GM18505 (cell line): ENCODE measurements around the gene FOXJ2.
"Not testable (repeated sequence)": the region's sequence is repeated elsewhere in the genome, so short reads cannot be mapped to it uniquely, and the experiment has no call there.

Source experiments
- ATAC-seq: cut with Tn5 transposase; IDR thresholded peaks from one replicate; pipeline ENCODE4 v1.9.1; 2021; ENCODE audit not compliant: unreplicated experiment
- POLR2A ChIP-seq: IDR thresholded peaks from 4 replicates; pipeline ENCODE4 v1.6.1; 2011; ENCODE audit warnings: borderline replicate concordance; ENCODE audit not compliant: insufficient read depth, insufficient read length; ENCODE audit errors: extremely low read depth

FOXJ2 gene

DNA sequence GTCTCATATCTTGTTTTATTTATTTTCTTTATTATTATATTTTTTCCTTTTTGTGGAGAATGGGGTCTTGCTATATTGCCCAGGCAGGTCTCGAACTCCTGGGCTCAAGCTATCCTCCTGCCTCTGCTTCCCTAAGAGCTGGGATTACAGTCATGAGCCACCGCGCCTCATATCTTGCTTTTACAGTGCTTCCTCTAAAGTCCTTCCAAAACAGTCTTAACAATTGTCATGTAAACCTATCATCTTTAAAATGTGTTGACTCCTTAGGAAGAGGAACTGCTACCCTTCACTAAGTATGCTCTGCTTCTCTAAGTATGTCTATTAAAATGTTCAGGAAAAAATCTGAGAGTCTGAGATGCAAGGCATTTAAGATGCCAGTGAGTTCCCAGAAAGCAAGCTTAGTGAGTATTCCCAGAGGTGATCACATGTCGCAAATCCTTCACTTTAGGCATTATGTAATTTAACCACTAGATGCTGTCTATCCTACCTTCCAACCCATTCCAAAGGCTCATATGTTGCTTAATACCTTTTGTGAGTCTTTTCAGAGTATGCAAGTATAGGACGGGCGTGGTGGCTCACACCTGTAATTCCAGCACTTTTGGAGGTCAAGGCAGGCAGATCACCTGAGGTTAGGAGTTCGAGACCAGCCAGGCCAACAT, 19.7 kb upstream of the FOXJ2 start:
- ATAC-seq: no peak
- no peak for TF ChIP-seq POLR2A

DNA sequence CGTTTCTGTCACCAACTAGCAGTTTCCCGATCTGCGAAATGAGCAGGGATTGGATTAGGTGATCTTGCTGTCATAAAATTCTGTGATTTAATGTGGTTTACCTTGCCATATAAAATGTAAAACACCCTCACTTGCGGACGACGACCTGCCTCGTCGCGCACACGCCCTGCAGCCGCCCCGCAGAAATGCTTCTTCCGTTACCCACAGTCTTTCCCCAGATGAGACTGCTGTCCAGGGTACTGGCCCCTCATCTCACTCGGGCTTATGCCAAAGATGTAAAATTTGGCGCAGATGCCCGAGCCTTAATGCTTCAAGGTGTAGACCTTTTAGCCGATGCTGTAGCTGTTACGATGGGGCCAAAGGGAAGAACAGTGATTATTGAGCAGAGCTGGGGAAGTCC, 17.7 kb upstream of the FOXJ2 start:
- ATAC-seq: no peak
- no peak for TF ChIP-seq POLR2A

DNA sequence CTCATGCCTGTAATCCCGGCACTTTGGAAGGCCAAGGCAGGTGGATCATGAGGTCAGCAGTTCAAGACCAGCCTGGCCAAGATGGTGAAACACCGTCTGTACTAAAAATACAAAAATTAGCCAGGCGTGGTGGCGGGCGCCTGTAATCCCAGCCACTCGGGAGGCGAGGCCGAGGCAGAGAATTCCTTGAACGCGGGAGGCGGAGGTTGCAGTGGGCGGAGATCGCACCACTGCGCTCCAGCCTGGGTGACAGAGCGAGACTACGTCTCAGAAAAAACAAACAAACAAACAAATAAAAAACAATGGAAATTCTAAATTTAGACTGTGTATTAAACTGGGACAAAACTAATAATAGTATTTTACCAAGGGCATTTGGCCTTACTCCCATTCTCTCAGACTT, 14.3 kb upstream of the FOXJ2 start:
- ATAC-seq: not testable (repeated sequence)

DNA sequence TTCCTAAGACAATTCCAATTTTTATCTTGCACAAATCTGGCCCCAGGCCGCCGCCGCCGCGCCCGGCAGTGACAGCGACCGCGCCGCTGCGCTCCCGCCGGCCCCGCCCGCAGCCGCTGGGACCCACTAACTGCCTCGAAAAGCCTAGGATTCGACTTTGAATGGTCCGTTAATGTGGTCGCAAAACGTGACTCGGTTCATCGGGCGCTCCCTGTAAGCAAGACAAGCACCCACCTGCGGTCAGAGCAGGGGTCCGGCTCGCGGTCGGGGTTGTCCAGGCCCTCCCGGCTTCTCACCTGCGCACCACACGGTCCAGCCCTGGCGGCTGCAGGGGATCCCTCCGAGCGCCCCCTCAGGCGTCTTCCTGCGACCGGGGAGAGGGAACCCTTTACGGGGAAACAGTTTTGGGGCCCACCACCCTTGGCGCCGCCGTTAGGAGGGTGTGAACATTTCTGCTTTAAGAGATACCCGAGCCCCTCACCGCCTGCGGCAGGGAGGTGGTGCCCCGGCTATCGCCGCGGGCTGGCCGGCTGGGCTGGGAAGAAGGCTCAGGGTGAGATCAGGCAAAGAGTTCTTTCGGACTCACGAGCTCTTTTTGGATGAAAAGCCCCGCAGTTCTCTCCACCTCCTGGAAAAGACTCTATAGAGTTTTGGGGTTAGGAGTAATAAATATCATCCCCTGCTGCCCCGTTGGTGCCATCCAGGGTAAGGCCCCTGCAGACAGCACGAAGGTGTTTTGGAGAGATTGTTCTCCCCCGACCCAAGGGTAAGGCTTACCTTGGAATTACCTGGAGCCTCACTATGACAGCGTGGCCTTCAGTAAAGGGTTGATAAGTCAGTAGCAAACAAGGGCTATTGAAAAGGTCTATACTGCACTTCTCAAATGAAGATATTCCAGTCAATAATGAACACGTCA, 13.6 kb upstream of the FOXJ2 start:
- ATAC-seq: no peak

GRCh38 chr12:8026291-8026900, 6.1 kb upstream of the FOXJ2 start:
- TF ChIP-seq POLR2A: no peak
- ATAC-seq: peak; percentile 98

More for the DNA sequence above, 13.6 kb upstream of the FOXJ2 start:
- no peak for TF ChIP-seq POLR2A

DNA sequence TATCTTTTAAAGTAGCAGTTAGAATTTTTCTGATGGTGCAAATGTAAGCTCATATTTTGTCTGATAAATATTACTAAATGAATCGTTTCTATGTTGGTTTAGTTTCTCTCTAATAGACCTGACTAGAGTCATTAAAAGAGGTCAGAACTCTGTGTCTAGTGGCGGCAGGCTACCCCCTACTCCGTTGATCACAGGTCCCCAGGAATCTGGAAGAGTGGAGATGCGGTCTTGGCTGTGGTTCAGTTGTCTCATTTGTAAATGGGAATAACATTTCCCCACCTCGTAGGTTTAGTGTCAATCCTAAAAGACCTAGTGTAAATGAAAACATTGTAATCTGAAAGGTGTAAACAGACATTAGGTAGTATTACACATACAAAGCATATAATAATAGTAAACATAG, 4.7 kb upstream of the FOXJ2 start:
- no peak for ATAC-seq
- TF ChIP-seq POLR2A: no peak

GRCh38 chr12:8028267-8028666, 4.2 kb upstream of the FOXJ2 start:
- ATAC-seq: no peak
- no peak for TF ChIP-seq POLR2A

DNA sequence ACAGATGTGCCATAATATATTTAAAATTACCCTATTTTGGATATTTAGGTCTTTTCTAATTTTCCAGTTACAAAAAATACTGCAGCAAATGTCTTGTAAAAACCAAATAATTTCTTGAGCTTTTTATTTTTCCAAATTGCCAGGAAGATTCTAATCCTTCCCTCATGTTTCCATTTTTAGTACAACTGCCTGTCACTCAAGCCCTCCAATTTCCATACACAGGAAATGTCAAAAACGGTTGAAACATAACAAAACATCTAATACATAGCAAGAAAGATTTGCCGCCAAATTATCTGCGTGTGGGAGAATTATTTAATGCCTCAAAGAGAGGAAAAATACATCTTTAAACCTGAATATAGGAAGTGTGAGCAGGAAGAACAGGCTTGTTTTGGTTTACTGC, 2.3 kb upstream of the FOXJ2 start:
- no peak for ATAC-seq
- TF ChIP-seq POLR2A: no peak

- ATAC-seq: not testable (repeated sequence)
Observed at GRCh38 chr12:8031017-8031416, 1.5 kb upstream of the FOXJ2 start.

GRCh38 chr12:8031872-8032241, 659 bp upstream of the FOXJ2 start:
- TF ChIP-seq POLR2A: no peak

DNA sequence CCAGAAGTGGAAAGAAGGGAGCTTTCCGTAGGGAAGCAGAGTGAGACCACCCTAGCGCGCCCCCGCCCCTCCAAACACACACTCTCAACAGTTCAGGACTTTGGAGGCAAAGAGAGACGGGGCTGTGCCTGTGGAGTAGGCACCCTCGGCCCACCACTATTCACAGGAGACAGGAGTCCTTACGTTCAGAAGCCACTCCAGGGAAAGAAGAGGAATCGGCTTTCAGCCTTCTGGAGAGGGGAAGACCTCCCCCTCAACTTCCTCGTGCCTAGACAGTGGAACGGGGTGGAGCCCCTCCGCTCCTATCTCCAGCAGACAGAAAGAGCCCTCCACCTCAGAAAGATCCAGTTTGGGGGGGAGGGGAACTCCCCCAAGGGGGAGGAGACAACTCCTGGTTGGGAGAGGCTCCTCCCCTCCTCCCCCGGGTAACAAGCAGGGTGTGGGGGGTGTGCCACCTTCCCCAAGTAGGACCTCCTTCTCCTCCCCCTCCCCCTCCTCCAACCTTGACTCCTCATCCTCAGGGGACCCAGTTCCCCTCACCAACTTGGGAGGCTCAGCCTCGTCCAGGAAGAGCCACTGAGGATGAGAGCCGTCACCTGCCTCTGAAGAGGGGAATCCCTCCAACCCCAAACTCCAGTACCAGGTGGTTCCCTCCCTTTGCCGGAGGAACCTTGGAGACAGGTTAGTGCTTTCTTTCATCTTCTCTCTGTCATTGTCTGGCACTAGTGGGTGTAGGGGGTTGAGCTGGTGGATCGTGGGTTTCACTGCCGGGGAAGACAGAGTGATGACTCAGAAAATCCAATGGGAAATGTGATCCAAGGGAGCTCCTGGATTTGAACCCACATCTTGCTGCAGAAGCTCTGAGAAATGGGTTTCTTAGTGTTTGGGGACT, 883 bp downstream of the FOXJ2 start:
- TF ChIP-seq POLR2A: no peak
- ATAC-seq: no peak

More at GRCh38 chr12:8031872-8032241, 659 bp upstream of the FOXJ2 start:
- no peak for ATAC-seq

GRCh38 chr12:8034802-8035201, 2.3 kb downstream of the FOXJ2 start:
- ATAC-seq: no peak
- TF ChIP-seq POLR2A: no peak

GRCh38 chr12:8035440-8036010, 3.0 kb downstream of the FOXJ2 start:
- no peak for TF ChIP-seq POLR2A
- ATAC-seq: no peak
